Measurements from ENCODE around the gene PPP2R3A. TPM values are rescaled to one million over a fixed set of nuclear protein-coding genes. Genes with fewer than 3 reads are reported as not detected.

PPP2R3A gene
- total and polyA plus RNA-seq, 2 of the 4 experiments (the other 2 are of a cell fraction): 11.3 to 37.3 TPM

DNA sequence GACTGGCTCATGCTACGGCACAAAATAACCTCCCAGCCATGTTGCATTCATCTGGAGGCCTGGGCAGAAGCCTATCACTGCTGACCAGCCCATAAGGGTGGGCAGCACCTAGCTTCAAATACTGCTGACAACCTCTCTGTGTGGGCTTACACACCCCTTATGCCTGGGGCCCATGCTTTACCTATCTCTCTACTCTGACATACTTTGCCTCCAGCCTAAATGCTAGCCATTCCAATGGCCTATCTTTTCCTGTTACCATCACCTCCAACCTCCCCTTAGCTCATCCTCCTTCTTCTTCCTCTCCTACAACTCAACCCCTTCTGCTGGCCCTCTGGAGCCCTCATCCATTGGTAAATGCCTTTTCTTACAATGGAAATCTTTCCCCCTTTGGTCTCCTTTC is 41.0 kb upstream of the PPP2R3A start:
- no peak overlapping the region for H2BK15ac ChIP-seq (ENCODE audit: low read depth, low read length)
- ATAC-seq (ENCODE audit: low read depth): no peak
- intact Hi-C loops (cut with micrococcal nuclease): no loop called here

More for the DNA sequence above, 41.0 kb upstream of the PPP2R3A start:
- Histone ChIP-seq H3K4me1 (ENCODE audit: control insufficient read depth, insufficient read depth, low read length) (no peaks in the 10 kb centered on the region), H3K4me2 (ENCODE audit: low read depth, low read length) (no peak overlapping the region), H3K9me1 (ENCODE audit: insufficient read depth, low read length) (no peaks in the 10 kb centered on the region), H3K79me1 (ENCODE audit: low read depth in 1 of 2, low read length in 2 of 2) (no peaks in the 10 kb centered on the region), H3K36me3 (ENCODE audit: control insufficient read depth, insufficient read depth, low read length) (no peaks in the 10 kb centered on the region), H3K4ac (ENCODE audit: low read depth, low read length) (no peak overlapping the region), H2BK120ac (ENCODE audit: low read depth, low read length) (no peak overlapping the region), H2AK9ac (replicated peaks; ENCODE audit: low read depth, low read length, poor library complexity) (no peak overlapping the region), H3K27ac (ENCODE audit: insufficient read depth, low read length) (no peak overlapping the region), H4K8ac (ENCODE audit: low read depth in 2 of 2, low read length in 2 of 2) (no peak overlapping the region), H4K91ac (ENCODE audit: insufficient read depth, low read depth, low read length) (no peak overlapping the region), H2AFZ (replicated peaks; ENCODE audit: low read length, poor library complexity) (no peak overlapping the region), H3K27me3 (ENCODE audit: control insufficient read depth, insufficient read depth, low read length) (no peaks in the 10 kb centered on the region; the same call in 1 of the 2 replicates), H2BK5ac (ENCODE audit: low read depth, low read length, poor library complexity, severe bottlenecking) (no peak overlapping the region), H3K9ac (ENCODE audit: low read depth, low read length) (no peak overlapping the region), H2BK20ac (ENCODE audit: low read depth, low read length) (no peak overlapping the region), H3K56ac (ENCODE audit: extremely low read depth, insufficient read depth, low read length) (no peak overlapping the region), H3K18ac (ENCODE audit: low read depth, low read length) (no peak overlapping the region), H4K20me1 (ENCODE audit: insufficient read depth, low read length) (no peaks in the 10 kb centered on the region), H3K9me3 (ENCODE audit: control insufficient read depth, insufficient read depth, low read length) (no peaks in the 10 kb centered on the region), H4K5ac (ENCODE audit: low read depth, low read length) (no peak overlapping the region), H3K23ac (ENCODE audit: low read depth, low read length) (no peak overlapping the region), H3K14ac (replicated peaks; ENCODE audit: low read depth, low read length) (no peak overlapping the region), H2AK5ac (ENCODE audit: low read depth, low read length) (no peak overlapping the region), H3K4me3 (ENCODE audit: insufficient read depth, low read depth, low read length) (no peak overlapping the region)
- no CpG with 5 or more reads among the region's 1 CpG for WGBS, 2 experiments (ENCODE audit: extremely low coverage in 2 of 2, insufficient read length in 1 of 2)
- POLR2A ChIA-PET (ENCODE audit: unreplicated experiment): no interaction called here
- BruUV-seq (replicated peaks): no TSS peak
- DNase-seq: no peak
- dilution Hi-C loops (cut with HindIII; ENCODE audit: low sequenced_read_pairs, unreplicated experiment): no loop called here
- in situ Hi-C loops (cut with MboI; ENCODE audit: low sequenced_read_pairs): loop anchor here (5.0 kb wide), 1 partner anchor 118 kb away; no protein-coding TSS in a partner anchor
- CTCF ChIA-PET: interaction anchor here (0.6 kb wide), 1 partner anchor 37 kb away, joined by 3 read pairs; no protein-coding TSS in a partner anchor
- TF ChIP-seq MAZ (IDR thresholded peaks at IDR 0.05; ENCODE audit: borderline replicate concordance, low read depth, low read length): no peak
- TF ChIP-seq, protein P1, sequence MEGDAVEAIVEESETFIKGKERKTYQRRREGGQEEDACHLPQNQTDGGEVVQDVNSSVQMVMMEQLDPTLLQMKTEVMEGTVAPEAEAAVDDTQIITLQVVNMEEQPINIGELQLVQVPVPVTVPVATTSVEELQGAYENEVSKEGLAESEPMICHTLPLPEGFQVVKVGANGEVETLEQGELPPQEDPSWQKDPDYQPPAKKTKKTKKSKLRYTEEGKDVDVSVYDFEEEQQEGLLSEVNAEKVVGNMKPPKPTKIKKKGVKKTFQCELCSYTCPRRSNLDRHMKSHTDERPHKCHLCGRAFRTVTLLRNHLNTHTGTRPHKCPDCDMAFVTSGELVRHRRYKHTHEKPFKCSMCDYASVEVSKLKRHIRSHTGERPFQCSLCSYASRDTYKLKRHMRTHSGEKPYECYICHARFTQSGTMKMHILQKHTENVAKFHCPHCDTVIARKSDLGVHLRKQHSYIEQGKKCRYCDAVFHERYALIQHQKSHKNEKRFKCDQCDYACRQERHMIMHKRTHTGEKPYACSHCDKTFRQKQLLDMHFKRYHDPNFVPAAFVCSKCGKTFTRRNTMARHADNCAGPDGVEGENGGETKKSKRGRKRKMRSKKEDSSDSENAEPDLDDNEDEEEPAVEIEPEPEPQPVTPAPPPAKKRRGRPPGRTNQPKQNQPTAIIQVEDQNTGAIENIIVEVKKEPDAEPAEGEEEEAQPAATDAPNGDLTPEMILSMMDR (conservative IDR thresholded peaks at IDR 0.05; ENCODE audit: low read depth, low read length): no peak
- TF ChIP-seq RCOR1 (IDR thresholded peaks at IDR 0.05; ENCODE audit: insufficient replicate concordance, low read length): no peak
- no peak for TF ChIP-seq POLR2A (IDR thresholded peaks at IDR 0.05; ENCODE audit: low read depth, low read length)
- no peak for TF ChIP-seq MAFK (IDR thresholded peaks at IDR 0.05; ENCODE audit: low read depth, low read length)
- TF ChIP-seq CHD1 (IDR thresholded peaks at IDR 0.05; ENCODE audit: low read depth, low read length): no peak
- no peak for TF ChIP-seq CEBPB (IDR thresholded peaks at IDR 0.05; ENCODE audit: low read depth, low read length)
- TF ChIP-seq, protein P2, sequence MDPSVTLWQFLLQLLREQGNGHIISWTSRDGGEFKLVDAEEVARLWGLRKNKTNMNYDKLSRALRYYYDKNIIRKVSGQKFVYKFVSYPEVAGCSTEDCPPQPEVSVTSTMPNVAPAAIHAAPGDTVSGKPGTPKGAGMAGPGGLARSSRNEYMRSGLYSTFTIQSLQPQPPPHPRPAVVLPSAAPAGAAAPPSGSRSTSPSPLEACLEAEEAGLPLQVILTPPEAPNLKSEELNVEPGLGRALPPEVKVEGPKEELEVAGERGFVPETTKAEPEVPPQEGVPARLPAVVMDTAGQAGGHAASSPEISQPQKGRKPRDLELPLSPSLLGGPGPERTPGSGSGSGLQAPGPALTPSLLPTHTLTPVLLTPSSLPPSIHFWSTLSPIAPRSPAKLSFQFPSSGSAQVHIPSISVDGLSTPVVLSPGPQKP (IDR thresholded peaks at IDR 0.05; ENCODE audit: borderline replicate concordance, low read depth, low read length): no peak
- TF ChIP-seq, protein P3, sequence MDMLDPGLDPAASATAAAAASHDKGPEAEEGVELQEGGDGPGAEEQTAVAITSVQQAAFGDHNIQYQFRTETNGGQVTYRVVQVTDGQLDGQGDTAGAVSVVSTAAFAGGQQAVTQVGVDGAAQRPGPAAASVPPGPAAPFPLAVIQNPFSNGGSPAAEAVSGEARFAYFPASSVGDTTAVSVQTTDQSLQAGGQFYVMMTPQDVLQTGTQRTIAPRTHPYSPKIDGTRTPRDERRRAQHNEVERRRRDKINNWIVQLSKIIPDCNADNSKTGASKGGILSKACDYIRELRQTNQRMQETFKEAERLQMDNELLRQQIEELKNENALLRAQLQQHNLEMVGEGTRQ (IDR thresholded peaks at IDR 0.05; ENCODE audit: low read depth, low read length): no peak
- no peak for TF ChIP-seq FOS (IDR thresholded peaks at IDR 0.05; ENCODE audit: low read depth, low read length)
- no peak for TF ChIP-seq RAD21 (IDR thresholded peaks at IDR 0.05; ENCODE audit: low read length)
- no peak for TF ChIP-seq RFX5 (IDR thresholded peaks at IDR 0.05; ENCODE audit: low read depth, low read length)
- TF ChIP-seq SMC3 (IDR thresholded peaks at IDR 0.05; ENCODE audit: low read depth, low read length): no peak
- no peak for TF ChIP-seq NFE2L2 (IDR thresholded peaks at IDR 0.05; ENCODE audit: low read depth, low read length)
- TF ChIP-seq MXI1 (IDR thresholded peaks at IDR 0.05; ENCODE audit: borderline replicate concordance, low read depth, low read length): no peak
